ENCODE data around the gene FBXL2.

The FBXL2 gene

DNA sequence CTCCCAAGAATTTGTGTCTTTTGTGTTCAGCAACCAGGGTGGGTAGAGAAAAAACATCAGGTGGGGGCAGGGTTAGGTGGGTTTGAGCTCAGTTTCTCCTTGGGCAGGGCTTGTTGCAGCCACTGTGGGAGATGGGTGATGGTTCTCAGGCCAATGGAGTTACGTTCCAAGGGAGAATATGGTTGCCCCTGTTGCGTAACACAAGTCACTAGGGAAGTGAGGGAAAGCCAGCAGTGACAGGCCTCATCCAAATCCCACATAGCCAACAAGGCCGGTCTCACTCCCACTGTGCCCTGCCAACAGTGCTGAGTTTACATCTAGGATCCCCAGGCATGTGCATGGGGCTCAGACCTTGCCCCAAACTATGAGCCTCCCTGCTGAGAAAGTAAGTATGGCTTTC is 7.9 kb upstream of the FBXL2 start:
- TF ChIP-seq CTCF (IDR thresholded peaks at IDR 0.05; ENCODE audit: low read depth, low read length, missing control alignments) = no peak
- no peak for DNase-seq (ENCODE audit: extremely low read depth, low read depth)
- no peak overlapping the region for H3K4me3 ChIP-seq (replicated peaks; ENCODE audit: low read depth, low read length)

GRCh38 chr3:33271324-33271723 is 5.9 kb upstream of the FBXL2 start:
- no peak for DNase-seq (ENCODE audit: extremely low read depth, low read depth)
- TF ChIP-seq CTCF (IDR thresholded peaks at IDR 0.05; ENCODE audit: low read depth, low read length, missing control alignments) = no peak
- no peak overlapping the region for H3K4me3 ChIP-seq (replicated peaks; ENCODE audit: low read depth, low read length)

GRCh38 chr3:33273628-33274027 is 3.6 kb upstream of the FBXL2 start:
- no peak for TF ChIP-seq CTCF (IDR thresholded peaks at IDR 0.05; ENCODE audit: low read depth, low read length, missing control alignments)
- H3K4me3 ChIP-seq (replicated peaks; ENCODE audit: low read depth, low read length) = no peak overlapping the region
- no peak for DNase-seq (ENCODE audit: extremely low read depth, low read depth)

DNA sequence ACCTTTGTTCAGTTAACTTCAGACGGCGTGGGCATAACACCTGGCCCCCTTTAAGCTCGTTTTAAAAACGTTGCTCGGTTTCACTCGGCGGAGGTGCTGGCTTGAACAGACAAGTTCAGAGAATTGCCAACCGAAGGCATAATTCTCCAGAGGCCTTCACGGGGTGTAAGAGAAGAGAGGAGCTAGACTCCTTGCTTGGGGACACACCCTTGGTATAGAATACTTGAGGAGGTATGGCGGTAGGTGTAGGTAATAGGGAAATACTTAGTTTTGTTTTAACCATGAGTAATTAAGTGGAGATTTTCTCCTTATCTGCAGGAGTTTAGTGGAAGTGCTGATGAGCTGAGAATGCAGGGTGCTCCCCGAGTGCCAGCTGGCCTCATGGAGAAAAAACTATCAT is 921 bp downstream of the FBXL2 start:
- peak overlapping the region; percentile 68 for H3K4me3 ChIP-seq (replicated peaks; ENCODE audit: low read depth, low read length)
- DNase-seq (ENCODE audit: extremely low read depth, low read depth) = no peak
- no peak for TF ChIP-seq CTCF (IDR thresholded peaks at IDR 0.05; ENCODE audit: low read depth, low read length, missing control alignments)

DNA sequence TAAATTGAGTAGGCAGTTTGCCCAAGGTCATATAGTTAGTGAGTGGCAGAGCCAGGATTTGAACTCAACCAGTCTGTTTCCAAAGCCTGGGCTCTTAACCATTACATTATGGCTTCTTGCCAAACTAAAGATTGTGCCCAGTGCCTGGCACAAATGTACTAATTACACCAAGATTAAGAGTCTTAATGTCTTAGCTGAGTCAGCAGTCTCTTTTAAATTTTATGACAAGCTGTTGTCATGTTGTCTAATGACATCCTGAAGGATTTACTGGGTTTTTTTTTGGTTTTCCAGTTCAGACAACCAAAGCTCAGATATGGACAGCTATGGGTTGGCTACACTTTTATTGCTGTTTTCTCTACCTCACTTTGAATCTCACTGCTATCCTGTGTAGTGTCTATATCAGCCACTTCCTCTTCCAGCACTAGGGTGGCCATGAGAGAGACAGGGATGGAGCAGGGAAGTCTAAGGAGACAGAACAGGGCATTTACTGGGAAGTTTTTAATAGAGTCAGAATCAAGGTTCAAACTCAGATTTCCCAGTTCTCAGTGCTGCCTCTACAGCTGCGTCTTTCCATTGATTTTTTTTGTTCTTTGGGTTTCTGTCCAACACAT is 10.5 kb downstream of the FBXL2 start:
- no peak for DNase-seq (ENCODE audit: extremely low read depth, low read depth)
- no peak overlapping the region for H3K4me3 ChIP-seq (replicated peaks; ENCODE audit: low read depth, low read length)
- TF ChIP-seq CTCF (IDR thresholded peaks at IDR 0.05; ENCODE audit: low read depth, low read length, missing control alignments) = no peak

DNA sequence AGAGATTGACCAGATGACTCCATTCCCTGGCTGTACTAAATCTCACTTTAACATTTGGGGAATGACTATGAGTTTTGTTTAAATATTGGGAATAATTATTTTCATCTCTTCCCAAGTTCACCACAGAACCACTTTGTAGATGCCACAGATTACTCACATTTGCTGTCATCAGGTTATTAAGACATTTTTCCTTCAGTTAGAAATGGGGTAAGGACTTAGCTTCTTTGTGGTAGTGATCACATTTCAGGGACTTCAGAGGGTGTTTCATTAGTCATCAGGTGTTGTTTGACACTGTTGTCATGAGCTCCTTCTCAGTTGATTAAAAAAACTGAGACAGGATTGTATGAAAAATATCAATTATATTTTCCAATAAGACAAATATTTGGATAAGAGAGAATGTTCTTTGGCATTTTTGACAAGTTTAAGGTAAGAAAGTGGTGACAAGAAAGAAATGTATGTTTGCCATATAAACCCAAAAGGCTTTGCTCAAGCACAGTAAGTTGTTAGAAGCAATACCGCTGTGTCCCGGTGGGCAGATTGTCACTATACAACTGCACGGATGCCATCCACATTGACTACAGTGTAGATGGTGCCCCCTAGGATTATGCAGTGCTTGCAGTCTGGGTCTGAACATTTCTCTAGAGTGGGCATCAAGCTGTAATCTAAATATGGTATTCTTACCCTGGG is 22.3 kb downstream of the FBXL2 start:
- DNase-seq (ENCODE audit: extremely low read depth, low read depth) = no peak
- no peak overlapping the region for H3K4me3 ChIP-seq (replicated peaks; ENCODE audit: low read depth, low read length)

More for the DNA sequence above, 22.3 kb downstream of the FBXL2 start:
- no peak for TF ChIP-seq CTCF (IDR thresholded peaks at IDR 0.05; ENCODE audit: low read depth, low read length, missing control alignments)

All from HFF-Myc (cell line).